SU-DHL-6 (cell line): ENCODE results near the gene MC1R.

Source experiments
- H2AFZ ChIP-seq: fragments of 200-600 bp; sonication (generic); 2 replicates; pipeline ENCODE4 v1.6.1; 2014; ENCODE audit warnings: low read depth, mild to moderate bottlenecking, moderate library complexity, mixed read lengths, antibody characterized with exemption, low read length; ENCODE audit not compliant: severe bottlenecking
- H3F3A ChIP-seq: fragments of 200-600 bp; shearing (Covaris generic); 2 replicates; pipeline ENCODE4 v1.6.0; 2016; ENCODE audit warnings: antibody characterized with exemption, mild to moderate bottlenecking; ENCODE audit not compliant: insufficient read depth
- H3K27ac ChIP-seq: fragments of 200-600 bp; sonication (generic); 2 replicates; pipeline ENCODE4 v1.5.1; 2016; ENCODE audit warnings: low read depth, mild to moderate bottlenecking, low read length, moderate library complexity, mixed read lengths
- H3K27me3 ChIP-seq: fragments of 200-600 bp; sonication (generic), shearing (Covaris generic); 2 replicates; pipeline ENCODE4 v1.6.0; 2014; ENCODE audit warnings: mild to moderate bottlenecking, low read length
- H3K36me3 ChIP-seq: fragments of 200-600 bp; sonication (generic); 2 replicates; pipeline ENCODE4 v1.6.1; 2014; ENCODE audit warnings: mild to moderate bottlenecking, low read length, mixed read lengths
- H3K4me2 ChIP-seq: fragments of 300-600, 200-600 bp; shearing (Covaris generic), sonication (generic); 2 replicates; pipeline ENCODE4 v1.6.0; 2014; ENCODE audit warnings: low read length, low read depth, mild to moderate bottlenecking; ENCODE audit not compliant: poor library complexity, severe bottlenecking
- H3K4me3 ChIP-seq: fragments of 200-600 bp; sonication (generic); 2 replicates; pipeline ENCODE4 v1.5.1; 2014; ENCODE audit warnings: antibody characterized with exemption, low read length, mild to moderate bottlenecking, mixed read lengths; ENCODE audit not compliant: insufficient read depth, poor library complexity, severe bottlenecking
- H3K79me2 ChIP-seq: fragments of 200-600 bp; sonication (generic); 2 replicates; pipeline ENCODE4 v1.6.1; 2014; ENCODE audit warnings: mild to moderate bottlenecking, low read length, moderate library complexity; ENCODE audit not compliant: insufficient read depth
- H3K9ac ChIP-seq: fragments of 200-600 bp; sonication (generic); 2 replicates; pipeline ENCODE4 v1.7.0; 2014; ENCODE audit warnings: mild to moderate bottlenecking, low read length
- H3K9me2 ChIP-seq: fragments of 200-600 bp; sonication (generic); replicated peaks from 2 replicates; pipeline ENCODE4 v1.6.1; 2014; ENCODE audit warnings: low read length; ENCODE audit not compliant: insufficient read depth
- H3K9me3 ChIP-seq: fragments of 200-600 bp; sonication (generic); 2 replicates; pipeline ENCODE4 v1.6.1; 2014; ENCODE audit warnings: low read length, mixed read lengths; ENCODE audit not compliant: insufficient read depth
- H4K20me1 ChIP-seq: fragments of 200-600 bp; sonication (generic); 2 replicates; pipeline ENCODE4 v1.6.1; 2014; ENCODE audit warnings: low read depth, mild to moderate bottlenecking, antibody characterized with exemption, low read length, moderate library complexity, mixed read lengths
- EZH2phosphoT487 ChIP-seq: fragments of 200-600 bp; sonication (generic), shearing (Covaris generic); conservative IDR thresholded peaks from 2 replicates; pipeline ENCODE4 v1.6.1; 2018; ENCODE audit warnings: mild to moderate bottlenecking, antibody characterized with exemption, low read length, moderate library complexity, mixed read lengths
- TF ChIP-seq, protein P1 (sequence below): fragments of 200-600 bp; sonication (generic); IDR thresholded peaks from one replicate; pipeline ENCODE4 v1.5.1; 2017; ENCODE audit warnings: antibody characterized with exemption, mild to moderate bottlenecking, low read length, moderate library complexity; ENCODE audit not compliant: insufficient read depth, poor library complexity, severe bottlenecking

Gene MC1R

GRCh38 chr16:89917773-89918452 is 749 bp upstream of the MC1R start:
- Histone ChIP-seq H3K9ac (peak overlapping the region; percentile 55), H3K27ac (peak overlapping the region; percentile 82), H3K27me3 (no peaks in the 10 kb centered on the region), H2AFZ (peak overlapping the region; percentile 53), H3K9me3 (no peaks in the 10 kb centered on the region), H3K4me3 (peak overlapping the region; percentile 42), H3K79me2 (no peaks in the 10 kb centered on the region), H3F3A (peaks cover 5% of the 10 kb centered on the region; the same call in 1 of the 2 replicates), H3K4me2 (peak overlapping the region; percentile 63), H3K36me3 (no peaks in the 10 kb centered on the region), H4K20me1 (no peaks in the 10 kb centered on the region), H3K9me2 (no peaks in the 10 kb centered on the region)
- no peak for TF ChIP-seq EZH2phosphoT487
- TF ChIP-seq, protein P1, sequence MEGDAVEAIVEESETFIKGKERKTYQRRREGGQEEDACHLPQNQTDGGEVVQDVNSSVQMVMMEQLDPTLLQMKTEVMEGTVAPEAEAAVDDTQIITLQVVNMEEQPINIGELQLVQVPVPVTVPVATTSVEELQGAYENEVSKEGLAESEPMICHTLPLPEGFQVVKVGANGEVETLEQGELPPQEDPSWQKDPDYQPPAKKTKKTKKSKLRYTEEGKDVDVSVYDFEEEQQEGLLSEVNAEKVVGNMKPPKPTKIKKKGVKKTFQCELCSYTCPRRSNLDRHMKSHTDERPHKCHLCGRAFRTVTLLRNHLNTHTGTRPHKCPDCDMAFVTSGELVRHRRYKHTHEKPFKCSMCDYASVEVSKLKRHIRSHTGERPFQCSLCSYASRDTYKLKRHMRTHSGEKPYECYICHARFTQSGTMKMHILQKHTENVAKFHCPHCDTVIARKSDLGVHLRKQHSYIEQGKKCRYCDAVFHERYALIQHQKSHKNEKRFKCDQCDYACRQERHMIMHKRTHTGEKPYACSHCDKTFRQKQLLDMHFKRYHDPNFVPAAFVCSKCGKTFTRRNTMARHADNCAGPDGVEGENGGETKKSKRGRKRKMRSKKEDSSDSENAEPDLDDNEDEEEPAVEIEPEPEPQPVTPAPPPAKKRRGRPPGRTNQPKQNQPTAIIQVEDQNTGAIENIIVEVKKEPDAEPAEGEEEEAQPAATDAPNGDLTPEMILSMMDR: no peak

DNA sequence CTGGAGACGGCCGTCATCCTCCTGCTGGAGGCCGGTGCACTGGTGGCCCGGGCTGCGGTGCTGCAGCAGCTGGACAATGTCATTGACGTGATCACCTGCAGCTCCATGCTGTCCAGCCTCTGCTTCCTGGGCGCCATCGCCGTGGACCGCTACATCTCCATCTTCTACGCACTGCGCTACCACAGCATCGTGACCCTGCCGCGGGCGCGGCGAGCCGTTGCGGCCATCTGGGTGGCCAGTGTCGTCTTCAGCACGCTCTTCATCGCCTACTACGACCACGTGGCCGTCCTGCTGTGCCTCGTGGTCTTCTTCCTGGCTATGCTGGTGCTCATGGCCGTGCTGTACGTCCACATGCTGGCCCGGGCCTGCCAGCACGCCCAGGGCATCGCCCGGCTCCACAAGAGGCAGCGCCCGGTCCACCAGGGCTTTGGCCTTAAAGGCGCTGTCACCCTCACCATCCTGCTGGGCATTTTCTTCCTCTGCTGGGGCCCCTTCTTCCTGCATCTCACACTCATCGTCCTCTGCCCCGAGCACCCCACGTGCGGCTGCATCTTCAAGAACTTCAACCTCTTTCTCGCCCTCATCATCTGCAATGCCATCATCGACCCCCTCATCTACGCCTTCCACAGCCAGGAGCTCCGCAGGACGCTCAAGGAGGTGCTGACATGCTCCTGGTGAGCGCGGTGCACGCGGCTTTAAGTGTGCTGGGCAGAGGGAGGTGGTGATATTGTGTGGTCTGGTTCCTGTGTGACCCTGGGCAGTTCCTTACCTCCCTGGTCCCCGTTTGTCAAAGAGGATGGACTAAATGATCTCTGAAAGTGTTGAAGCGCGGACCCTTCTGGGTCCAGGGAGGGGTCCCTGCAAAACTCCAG is 1.1 kb downstream of the MC1R start:
- Histone ChIP-seq H3F3A (peaks cover 5% of the 10 kb centered on the region; the same call in 1 of the 2 replicates), H3K9ac (no peak overlapping the region), H3K36me3 (no peaks in the 10 kb centered on the region), H3K9me3 (no peaks in the 10 kb centered on the region), H4K20me1 (no peaks in the 10 kb centered on the region), H3K4me3 (no peak overlapping the region), H3K27me3 (no peaks in the 10 kb centered on the region), H3K27ac (no peak overlapping the region), H3K9me2 (no peaks in the 10 kb centered on the region), H3K4me2 (no peak overlapping the region), H3K79me2 (no peaks in the 10 kb centered on the region), H2AFZ (no peak overlapping the region)
- no peak for TF ChIP-seq EZH2phosphoT487
- TF ChIP-seq, protein P1: no peak

DNA sequence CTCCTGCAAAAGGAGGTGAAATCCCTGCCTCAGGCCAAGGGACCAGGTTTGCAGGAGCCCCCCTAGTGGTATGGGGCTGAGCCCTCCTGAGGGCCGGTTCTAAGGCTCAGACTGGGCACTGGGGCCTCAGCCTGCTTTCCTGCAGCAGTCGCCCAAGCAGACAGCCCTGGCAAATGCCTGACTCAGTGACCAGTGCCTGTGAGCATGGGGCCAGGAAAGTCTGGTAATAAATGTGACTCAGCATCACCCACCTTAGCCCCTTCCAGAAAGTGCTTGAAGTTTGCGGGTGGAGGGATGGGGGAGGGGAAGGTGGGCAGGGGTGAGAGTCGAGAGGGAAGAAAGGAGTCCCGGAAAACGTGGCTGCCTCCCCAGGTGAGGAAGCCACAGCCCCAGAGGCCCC is 2.1 kb downstream of the MC1R start:
- no peak overlapping the region for H3K4me2 ChIP-seq
- TF ChIP-seq, protein P1: no peak
- no peak for TF ChIP-seq EZH2phosphoT487
- no peak overlapping the region for H3K9ac ChIP-seq
- no peak overlapping the region for H2AFZ ChIP-seq
- no peak overlapping the region for H3K27ac ChIP-seq
- no peaks in the 10 kb centered on the region for H3K9me3 ChIP-seq
- H3K4me3 ChIP-seq: no peak overlapping the region
- H3K36me3 ChIP-seq: no peaks in the 10 kb centered on the region
- H3K9me2 ChIP-seq: no peaks in the 10 kb centered on the region
- H3K27me3 ChIP-seq: no peaks in the 10 kb centered on the region
- H3F3A ChIP-seq: peaks cover 12% of the 10 kb centered on the region; the same call in 1 of the 2 replicates
- no peaks in the 10 kb centered on the region for H4K20me1 ChIP-seq
- H3K79me2 ChIP-seq: no peaks in the 10 kb centered on the region
